HepG2 (cell line): ENCODE measurements around the gene HES3. TPM values are rescaled to one million over a fixed set of nuclear protein-coding genes. Genes with fewer than 3 reads are reported as not detected.

Experiments
- ATAC-seq: fragments of 200-7000 bp; cut with Tn5 transposase; 3 replicates; pipeline ENCODE4 v1.9.1; 2020; ENCODE audit warnings: mild to moderate bottlenecking, moderate library complexity
- BruUV-seq: library from RNA; stranded (reverse); fragments of 400-500 nt; replicated peaks from 2 replicates; lab custom pipeline; 2021; lab: Mats Ljungman, UMichigan
- CTCF ChIA-PET: fragments of 300-600 bp; formaldehyde crosslinking; extraction: SDS; loops from one replicate; lab custom pipeline; 2021; ENCODE audit warnings: low total read pairs, inconsistent platforms, low intra/inter-chr PET ratio; lab: Yijun Ruan, JAX
- POLR2A ChIA-PET: fragments of 350-600 bp; sonication (Branson Sonifier 250); formaldehyde crosslinking; loops from one replicate; lab custom pipeline; 2020; ENCODE audit warnings: antibody characterized with exemption, inconsistent platforms; lab: Yijun Ruan, JAX
- DNase-seq: peaks from one replicate; pipeline ENCODE4 v3.0.0-alpha.2; 2015; ENCODE audit warnings: low spot score
- FAIRE-seq: peaks from 3 replicates; lab custom pipeline; 2011; peaks lifted over from hg19 to GRCh38; lab: Jason Lieb, UNC
- H2AFZ ChIP-seq: one replicate; pipeline ENCODE4 v1.6.1; 2011; ENCODE audit warnings: low read length, inconsistent platforms
- H3K27ac ChIP-seq: fragments of 300-600 bp; 3 replicates; pipeline ENCODE4 v1.8.0; 2011; ENCODE audit warnings: mixed run types, mild to moderate bottlenecking, mixed read lengths, low read length, inconsistent platforms; ENCODE audit not compliant: insufficient read depth; ENCODE audit errors: extremely low read length
- H3K27me3 ChIP-seq, 2 experiments: fragments of 200-600 bp in 1 of 2; 2 replicates in 1 of 2; 3 replicates in 1 of 2; pipeline versions ENCODE4 v1.6.0 to v1.8.0; 2011; ENCODE audit warnings: low read length in 2 of 2, mild to moderate bottlenecking in 2 of 2, moderate library complexity in 2 of 2, inconsistent platforms in 1 of 2; ENCODE audit not compliant: insufficient read depth in 2 of 2, control insufficient read depth in 1 of 2
- H3K36me3 ChIP-seq, 2 experiments: fragments of 200-600 bp in 1 of 2; replicated peaks in 1 of 2; 2 replicates in 1 of 2; 3 replicates in 1 of 2; pipeline versions ENCODE4 v1.5.1 to v1.8.0; 2011; ENCODE audit warnings: low read length in 2 of 2, inconsistent platforms in 1 of 2; ENCODE audit not compliant: insufficient read depth in 2 of 2, control insufficient read depth in 1 of 2
- H3K4me1 ChIP-seq: 2 replicates; pipeline ENCODE4 v1.5.1; 2012; ENCODE audit warnings: low read length, inconsistent platforms; ENCODE audit not compliant: insufficient read depth
- H3K4me2 ChIP-seq: 2 replicates; pipeline ENCODE4 v1.6.0; 2011; ENCODE audit warnings: low read depth, low read length, inconsistent platforms
- H3K4me3 ChIP-seq, 3 experiments: fragments of 200-600 bp in 1 of 3; sonication (generic), shearing (Covaris generic) in 1 of 3; replicated peaks in 1 of 3; 2 replicates each; pipeline ENCODE4 v1.5.1; 2011 to 2016; ENCODE audit warnings: low read length in 3 of 3, inconsistent platforms in 2 of 3, low read depth in 2 of 3, mild to moderate bottlenecking in 2 of 3, control low read depth in 1 of 3, mixed read lengths in 1 of 3; ENCODE audit not compliant: insufficient read depth in 1 of 3
- H3K79me2 ChIP-seq: one replicate; pipeline ENCODE4 v1.6.1; 2011; ENCODE audit warnings: low read length, inconsistent platforms; ENCODE audit not compliant: insufficient read depth
- H3K9ac ChIP-seq: 2 replicates; pipeline ENCODE4 v1.6.0; 2011; ENCODE audit warnings: mild to moderate bottlenecking, low read depth, low read length, inconsistent platforms; ENCODE audit not compliant: insufficient read depth
- H3K9me3 ChIP-seq: 2 replicates; pipeline ENCODE4 v1.5.1; 2012; ENCODE audit warnings: mild to moderate bottlenecking, low read length
- H4K20me1 ChIP-seq: 2 replicates; pipeline ENCODE4 v1.6.0; 2011; ENCODE audit warnings: inconsistent platforms, mild to moderate bottlenecking, low read length, moderate library complexity; ENCODE audit not compliant: insufficient read depth
- ARHGAP35 ChIP-seq: sonication (generic); formaldehyde crosslinking; IDR thresholded peaks from 2 replicates; pipeline ENCODE4 v1.9.0; 2022; ENCODE audit warnings: mild to moderate bottlenecking, inconsistent platforms, moderate library complexity, missing genetic modification reagents, borderline replicate concordance
- BCL6 ChIP-seq: IDR thresholded peaks from 2 replicates; pipeline ENCODE4 v1.6.1; 2016; ENCODE audit warnings: missing genetic modification reagents, missing compliant biosample characterization
- CHCHD3 ChIP-seq: sonication (generic); formaldehyde crosslinking; IDR thresholded peaks from 2 replicates; pipeline ENCODE4 v1.8.0; 2022; ENCODE audit warnings: mild to moderate bottlenecking, missing genetic modification reagents, moderate library complexity
- DNMT1 ChIP-seq: sonication (generic); formaldehyde crosslinking; IDR thresholded peaks from 2 replicates; pipeline ENCODE4 v1.5.1; 2020; ENCODE audit warnings: mild to moderate bottlenecking, missing genetic modification reagents
- HIVEP1 ChIP-seq: sonication (generic); formaldehyde crosslinking; IDR thresholded peaks from 2 replicates; pipeline ENCODE4 v1.4.0; 2020; ENCODE audit warnings: mild to moderate bottlenecking, missing genetic modification reagents
- HNRNPK ChIP-seq: fragments of 200-400 bp; formaldehyde crosslinking; IDR thresholded peaks from 2 replicates; pipeline ENCODE4 v1.6.1; 2018; ENCODE audit warnings: low read length, low read depth, moderate library complexity, mild to moderate bottlenecking; ENCODE audit not compliant: poor library complexity, severe bottlenecking
- KDM1A ChIP-seq: IDR thresholded peaks from 2 replicates; pipeline ENCODE4 v1.6.1; 2016; ENCODE audit warnings: missing compliant biosample characterization
- NFE2 ChIP-seq: sonication (generic); formaldehyde crosslinking; IDR thresholded peaks from 2 replicates; pipeline ENCODE4 v1.4.0; 2020; ENCODE audit warnings: missing genetic modification reagents
- RNF2 ChIP-seq: fragments of 450-650 bp; conservative IDR thresholded peaks from 2 replicates; pipeline ENCODE4 v1.6.1; 2016; ENCODE audit warnings: low read depth
- ZFY ChIP-seq: sonication (generic); formaldehyde crosslinking; IDR thresholded peaks from 2 replicates; pipeline ENCODE4 v1.4.0; 2020; ENCODE audit warnings: missing genetic modification reagents
- ZNF256 ChIP-seq: sonication (generic); formaldehyde crosslinking; conservative IDR thresholded peaks from 2 replicates; pipeline ENCODE4 v1.4.0; 2020; ENCODE audit warnings: missing genetic modification reagents
- ZNF263 ChIP-seq: sonication (generic); formaldehyde crosslinking; IDR thresholded peaks from 2 replicates; pipeline ENCODE4 v1.4.0; 2020; ENCODE audit warnings: missing genetic modification reagents
- ZNF543 ChIP-seq: sonication (generic); formaldehyde crosslinking; IDR thresholded peaks from 2 replicates; pipeline ENCODE4 v1.4.0; 2020; ENCODE audit warnings: mild to moderate bottlenecking, missing genetic modification reagents
- ZNF672 ChIP-seq: sonication (generic); formaldehyde crosslinking; IDR thresholded peaks from 2 replicates; pipeline ENCODE4 v1.8.1; 2022; ENCODE audit warnings: missing genetic modification reagents
- ZNF766 ChIP-seq: sonication (generic); formaldehyde crosslinking; IDR thresholded peaks from 2 replicates; pipeline ENCODE4 v1.5.0; 2020; ENCODE audit warnings: missing genetic modification reagents, borderline replicate concordance
- ZNF777 ChIP-seq: sonication (generic); formaldehyde crosslinking; IDR thresholded peaks from 2 replicates; pipeline ENCODE4 v1.4.0; 2020; ENCODE audit warnings: missing genetic modification reagents
- ZSCAN25 ChIP-seq: sonication (generic); formaldehyde crosslinking; IDR thresholded peaks from 2 replicates; pipeline ENCODE4 v1.8.0; 2022; ENCODE audit warnings: mild to moderate bottlenecking, missing genetic modification reagents
- WGBS: methylation state at CpG from one replicate; pipeline ENCODE4 v1.1.6; 2017; ENCODE audit warnings: low lambda C conversion rate; 5-methylcytosine and 5-hydroxymethylcytosine counted together
- in situ Hi-C: cut with HindIII; loops from 2 replicates; pipeline ENCODE4 v1.10.0; 2017; ENCODE audit warnings: low pct_unique_long_range_greater_than_20kb; ENCODE audit not compliant: extremely low pct_ligation_motif_present
- intact Hi-C: fragments of 100-400 bp; cut with micrococcal nuclease; formaldehyde crosslinking; loops from one replicate; pipeline ENCODE4 v1.10.0; 2022; ENCODE audit not compliant: unreplicated experiment
- polyA plus RNA-seq, 8 experiments: library from polyadenylated mRNA; depleted of rRNA in 3 of 8; stranded (reverse) in 7 of 8; unstranded in 1 of 8; fragments of >200 nt; fragmentation: Illumina TruSeq in 4 of 8; extraction: Trizol in 4 of 8; gene quantifications; 2 replicates each; pipeline versions ENCODE4 v1.2.1 to v1.2.3, GENCODE V29; 2011 to 2016; ENCODE audit warnings: low read depth in 4 of 8, missing spikeins in 1 of 8, mixed read lengths in 1 of 8; ENCODE audit not compliant: insufficient read depth in 1 of 8
- total RNA-seq, 5 experiments: library from RNA; depleted of rRNA; stranded (reverse); fragments of >200 nt; fragmentation: Illumina TruSeq; extraction: Trizol; gene quantifications; 2 replicates each; pipeline ENCODE4 v1.2.3, GENCODE V29; 2016; ENCODE audit warnings: low read depth in 1 of 5
- TF ChIP-seq, protein P1 (sequence below): sonication (generic); formaldehyde crosslinking; IDR thresholded peaks from 2 replicates; pipeline ENCODE4 v1.4.0; 2020; ENCODE audit warnings: missing genetic modification reagents
- TF ChIP-seq, protein P2 (sequence below): sonication (generic); formaldehyde crosslinking; IDR thresholded peaks from 2 replicates; pipeline ENCODE4 v1.4.0; 2020; ENCODE audit warnings: missing genetic modification reagents
- TF ChIP-seq, protein P3 (sequence below): sonication (generic); formaldehyde crosslinking; IDR thresholded peaks from 2 replicates; pipeline ENCODE4 v1.8.0; 2022; ENCODE audit warnings: low read depth, missing genetic modification reagents

Gene HES3
- total and polyA plus RNA-seq, 2 of the 13 experiments (the other 11 are each of a cell fraction or from before 2014, with no cell fraction given), result not detected

DNA sequence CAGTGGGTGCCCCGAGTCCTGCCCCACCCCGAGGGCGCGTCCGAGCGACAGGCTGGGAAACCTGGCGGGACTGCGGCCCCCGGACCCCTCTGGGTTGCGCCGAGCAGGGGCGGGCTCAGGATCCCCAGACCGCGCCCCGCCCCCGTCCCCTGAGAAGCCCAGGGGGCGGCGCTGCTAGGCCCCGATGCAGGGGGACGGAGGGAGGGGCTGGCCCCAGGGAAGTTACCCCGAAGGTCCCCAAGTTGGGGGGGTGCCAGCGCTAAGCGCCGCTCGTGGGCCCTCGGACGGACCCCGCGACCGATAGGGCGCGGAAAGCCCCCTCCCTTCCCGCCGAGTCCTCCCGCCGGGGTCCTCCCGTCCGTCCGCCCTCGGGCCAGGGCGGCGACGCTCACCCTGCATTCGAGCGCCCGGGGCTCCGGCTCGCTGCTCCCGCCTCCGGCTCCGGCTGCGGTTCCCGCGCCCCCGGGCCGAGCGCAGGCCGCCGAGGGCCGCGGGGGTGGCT is 16.5 kb downstream of the HES3 start (continued):
- TF ChIP-seq ZNF263 (CRISPR knock-in tag) (peak; percentile 84), ZNF256 (CRISPR knock-in tag) (no peak), ZNF766 (no peak), ZFY (CRISPR knock-in tag) (peak; percentile 2; the same call in 1 of the 2 replicates), ZNF543 (CRISPR knock-in tag) (no peak), ZSCAN25 (CRISPR knock-in tag) (0 out of 2 replicates have a peak, but pooled peaks have one; percentile 35), HNRNPK (peak; percentile 52), ZNF777 (peak; percentile 63), ARHGAP35 (CRISPR knock-in tag) (no peak), HIVEP1 (peak; percentile 4; the same call in 1 of the 2 replicates)
- TF ChIP-seq, protein P1, sequence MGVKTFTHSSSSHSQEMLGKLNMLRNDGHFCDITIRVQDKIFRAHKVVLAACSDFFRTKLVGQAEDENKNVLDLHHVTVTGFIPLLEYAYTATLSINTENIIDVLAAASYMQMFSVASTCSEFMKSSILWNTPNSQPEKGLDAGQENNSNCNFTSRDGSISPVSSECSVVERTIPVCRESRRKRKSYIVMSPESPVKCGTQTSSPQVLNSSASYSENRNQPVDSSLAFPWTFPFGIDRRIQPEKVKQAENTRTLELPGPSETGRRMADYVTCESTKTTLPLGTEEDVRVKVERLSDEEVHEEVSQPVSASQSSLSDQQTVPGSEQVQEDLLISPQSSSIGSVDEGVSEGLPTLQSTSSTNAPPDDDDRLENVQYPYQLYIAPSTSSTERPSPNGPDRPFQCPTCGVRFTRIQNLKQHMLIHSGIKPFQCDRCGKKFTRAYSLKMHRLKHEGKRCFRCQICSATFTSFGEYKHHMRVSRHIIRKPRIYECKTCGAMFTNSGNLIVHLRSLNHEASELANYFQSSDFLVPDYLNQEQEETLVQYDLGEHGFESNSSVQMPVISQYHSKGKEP (CRISPR knock-in tag), result no peak

DNA sequence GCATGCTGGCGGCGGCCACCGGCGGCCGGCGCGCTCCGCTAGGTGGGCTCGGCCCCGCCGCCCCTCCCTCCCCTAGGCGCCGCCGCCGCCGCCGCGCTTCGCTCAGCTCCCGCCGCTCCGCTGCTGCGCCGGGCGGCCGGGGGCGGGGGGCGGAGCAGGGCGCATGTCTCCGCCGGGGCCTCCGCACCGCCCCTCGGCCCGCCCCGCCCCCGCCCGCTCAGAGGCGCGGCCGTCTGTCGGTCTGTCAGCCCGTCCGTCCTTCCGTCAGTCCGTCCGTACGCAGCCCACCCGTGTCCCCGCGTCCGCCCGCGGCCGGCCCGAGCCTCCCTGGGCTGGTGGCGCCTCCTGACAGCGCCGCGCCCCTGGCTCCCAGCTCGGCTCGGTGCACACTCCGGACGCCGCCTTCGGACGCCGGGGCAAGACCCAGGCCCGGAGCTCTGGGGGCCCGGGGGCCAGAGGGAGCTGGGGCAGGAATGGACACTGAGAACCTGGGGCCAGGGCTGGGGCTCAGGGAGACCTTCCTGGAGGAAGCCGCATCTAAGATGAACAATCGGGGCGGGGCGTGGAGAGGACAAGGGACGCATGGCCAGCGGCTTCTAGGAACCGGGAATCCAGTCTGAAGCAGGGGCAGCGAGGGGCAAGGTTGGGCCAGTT is 17.1 kb downstream of the HES3 start, which contains the start of gene GPR153:
Gene GPR153, minus strand, starts transcription at position 138 of the 654 bp plus-strand sequence. CDS start 6,193 bp downstream, outside the sequence.
- peak within 1 kb of the TSS; percentile 40 to 68 (median 54); a peak in 4 of 6 replicates for H3K4me3 ChIP-seq
- no TSS peak for BruUV-seq
- ChIA-PET CTCF (no interaction called here), POLR2A (no interaction called here)
- H2AFZ ChIP-seq, result no peak within 1 kb of the TSS
- FAIRE-seq, result no peak
- 2% methylated on average over 26 of the region's 78 CpGs for WGBS
- H3K4me1 ChIP-seq, result peaks cover 35% of the 10 kb centered on the region
- H3K27me3 ChIP-seq, result peaks cover 0 to 7% of the 10 kb centered on the region in 2 experiments; a peak in 4 of 5 replicates
- peak; percentile 43 for ATAC-seq
- no peaks in the 10 kb centered on the region for H4K20me1 ChIP-seq
- DNase-seq, result no peak
- intact Hi-C loops (no loop called here), in situ Hi-C loops (no loop called here)
- no peaks in the 10 kb centered on the region for H3K36me3 ChIP-seq
- H3K9ac ChIP-seq, result no peak within 1 kb of the TSS
- H3K79me2 ChIP-seq, result no peaks in the 10 kb centered on the region
- H3K27ac ChIP-seq, result no peak within 1 kb of the TSS
- peak within 1 kb of the TSS; percentile 63 for H3K4me2 ChIP-seq
- H3K9me3 ChIP-seq, result no peaks in the 10 kb centered on the region
- no peak for TF ChIP-seq CHCHD3 (CRISPR knock-in tag)
- TF ChIP-seq RNF2, result no peak
- TF ChIP-seq, protein P2, sequence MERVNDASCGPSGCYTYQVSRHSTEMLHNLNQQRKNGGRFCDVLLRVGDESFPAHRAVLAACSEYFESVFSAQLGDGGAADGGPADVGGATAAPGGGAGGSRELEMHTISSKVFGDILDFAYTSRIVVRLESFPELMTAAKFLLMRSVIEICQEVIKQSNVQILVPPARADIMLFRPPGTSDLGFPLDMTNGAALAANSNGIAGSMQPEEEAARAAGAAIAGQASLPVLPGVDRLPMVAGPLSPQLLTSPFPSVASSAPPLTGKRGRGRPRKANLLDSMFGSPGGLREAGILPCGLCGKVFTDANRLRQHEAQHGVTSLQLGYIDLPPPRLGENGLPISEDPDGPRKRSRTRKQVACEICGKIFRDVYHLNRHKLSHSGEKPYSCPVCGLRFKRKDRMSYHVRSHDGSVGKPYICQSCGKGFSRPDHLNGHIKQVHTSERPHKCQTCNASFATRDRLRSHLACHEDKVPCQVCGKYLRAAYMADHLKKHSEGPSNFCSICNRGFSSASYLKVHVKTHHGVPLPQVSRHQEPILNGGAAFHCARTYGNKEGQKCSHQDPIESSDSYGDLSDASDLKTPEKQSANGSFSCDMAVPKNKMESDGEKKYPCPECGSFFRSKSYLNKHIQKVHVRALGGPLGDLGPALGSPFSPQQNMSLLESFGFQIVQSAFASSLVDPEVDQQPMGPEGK (CRISPR knock-in tag), result 0 out of 2 replicates have a peak, but pooled peaks have one; percentile 0
- TF ChIP-seq NFE2 (CRISPR knock-in tag), result no peak
- TF ChIP-seq, protein P3, sequence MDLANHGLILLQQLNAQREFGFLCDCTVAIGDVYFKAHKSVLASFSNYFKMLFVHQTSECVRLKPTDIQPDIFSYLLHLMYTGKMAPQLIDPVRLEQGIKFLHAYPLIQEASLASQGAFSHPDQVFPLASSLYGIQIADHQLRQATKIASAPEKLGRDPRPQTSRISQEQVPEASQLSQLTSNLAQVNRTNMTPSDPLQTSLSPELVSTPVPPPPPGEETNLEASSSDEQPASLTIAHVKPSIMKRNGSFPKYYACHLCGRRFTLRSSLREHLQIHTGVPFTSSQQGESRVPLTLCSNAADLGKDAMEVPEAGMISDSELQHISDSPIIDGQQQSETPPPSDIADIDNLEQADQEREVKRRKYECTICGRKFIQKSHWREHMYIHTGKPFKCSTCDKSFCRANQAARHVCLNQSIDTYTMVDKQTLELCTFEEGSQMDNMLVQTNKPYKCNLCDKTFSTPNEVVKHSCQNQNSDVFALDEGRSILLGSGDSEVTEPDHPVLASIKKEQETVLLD (CRISPR knock-in tag), result peak; percentile 59; the same call in 1 of the 2 replicates
- no peak for TF ChIP-seq DNMT1 (CRISPR knock-in tag)
- TF ChIP-seq BCL6 (CRISPR knock-in tag), result 0 out of 2 replicates have a peak, but pooled peaks have one; percentile 20
- no peak for TF ChIP-seq KDM1A (CRISPR knock-in tag)
- TF ChIP-seq ZNF672, result no peak
